Activated CD4-positive, CD25-positive, alpha-beta regulatory T cell treated with anti-CD3 and anti-CD28 coated beads, Interleukin-2, amount 50 U/mL, for 24 hours (primary cell): ENCODE results near the gene COX7C.

Experiments used
- ATAC-seq, 2 donors: fragments of 150-1000 bp; cut with Tn5 transposase; one replicate each; pipeline ENCODE4 v1.10.0; 2021; ENCODE audit warnings: mild to moderate bottlenecking in 1 of 2, moderate library complexity in 1 of 2

Gene COX7C

DNA sequence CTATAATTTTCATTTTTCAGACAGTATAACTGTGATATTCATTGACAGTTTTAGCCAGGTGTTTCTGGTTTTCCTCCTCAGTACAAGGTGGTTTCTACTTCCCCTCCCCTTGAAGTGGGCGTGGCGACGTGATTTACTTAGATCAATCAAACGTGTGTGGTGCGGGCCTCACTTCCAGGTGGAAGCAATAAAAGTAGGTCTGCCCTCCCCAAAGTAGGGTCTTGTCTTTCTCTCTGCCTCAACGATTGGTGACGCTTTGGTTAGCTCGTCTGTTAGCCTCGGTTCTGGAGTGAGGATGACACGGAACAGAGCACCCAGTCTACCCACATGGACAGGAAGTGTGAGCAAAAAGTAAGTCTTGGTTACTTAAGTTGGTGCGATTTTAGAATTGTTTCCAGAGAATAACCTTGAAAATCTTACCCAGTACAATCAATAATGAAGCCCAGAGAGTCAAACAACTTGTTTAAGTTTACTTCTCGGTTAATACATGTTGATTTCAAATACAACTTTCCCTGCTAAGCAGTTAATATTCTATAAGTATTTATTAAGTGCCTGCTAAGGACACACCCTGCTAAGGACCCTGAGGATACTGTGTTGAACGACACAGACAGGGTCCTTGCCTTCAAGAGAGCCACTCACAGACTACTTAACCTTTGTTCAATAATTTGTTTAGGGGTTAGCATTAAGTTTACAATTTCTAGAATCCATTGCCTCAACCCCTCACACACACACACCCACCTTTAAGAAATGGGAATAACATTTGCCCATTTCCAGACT lies 48.4 kb downstream of the COX7C start:
- peak in 1 of 2 donors; percentile 51 for ATAC-seq

DNA sequence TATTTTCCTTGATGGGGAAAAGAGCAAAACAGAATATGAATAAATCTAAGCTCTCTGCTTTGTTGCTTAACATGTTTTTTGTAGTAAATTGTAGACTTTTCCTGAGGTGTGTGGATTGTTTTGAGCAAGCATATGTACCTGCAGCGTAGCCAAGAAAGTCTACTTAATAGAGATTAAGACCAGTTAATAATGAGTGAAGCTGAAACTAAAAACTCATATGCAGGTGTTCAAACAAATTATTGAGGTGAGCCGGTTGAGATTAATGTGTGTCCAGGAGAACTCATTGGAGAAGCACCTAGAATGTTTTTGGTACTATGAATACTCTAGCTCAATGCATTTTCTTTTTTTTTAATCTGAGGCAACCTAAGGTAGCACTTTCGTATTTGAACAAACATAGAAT lies 49.2 kb downstream of the COX7C start:
- ATAC-seq: no peak
